Activated CD4-positive, CD25-positive, alpha-beta regulatory T cell (primary cell): Measurements from ENCODE around the gene DCBLD1.

ENCODE experiments used
- DNase-seq, 4 experiments: peaks; one replicate each; lab custom pipeline; 2025; lab: John Stamatoyannopoulos, UW

The DCBLD1 gene

DNA sequence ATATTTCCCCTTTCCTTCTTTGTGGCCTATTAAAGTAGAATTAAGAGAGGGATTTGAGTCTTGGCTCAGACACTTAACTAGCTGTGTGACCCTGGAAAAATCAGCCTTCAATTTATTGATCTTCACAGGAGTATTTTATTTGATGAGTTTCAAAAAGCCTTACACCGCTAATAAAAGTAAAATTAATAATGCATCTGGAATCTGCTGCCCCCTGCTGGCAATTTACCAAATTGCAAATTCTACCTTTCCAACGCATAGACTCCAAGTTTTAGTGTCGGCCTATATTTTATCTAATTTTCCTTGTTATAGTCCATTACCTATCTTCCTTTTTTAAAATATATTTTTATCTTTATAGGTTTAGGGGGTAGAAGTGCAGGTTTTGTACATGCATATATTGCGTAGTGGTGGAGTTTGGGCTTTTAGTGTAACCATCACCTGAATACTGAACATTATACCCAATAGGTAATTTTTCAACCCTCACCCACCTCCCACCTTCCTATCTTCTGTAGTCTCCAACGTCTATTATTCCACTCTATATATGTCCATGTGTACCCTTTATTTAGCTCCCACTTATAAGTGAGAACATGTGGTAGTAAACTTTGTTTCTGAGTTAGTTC is 73.5 kb downstream of the DCBLD1 start:
- DNase-seq, result peak; percentile 22 to 49 (median 32)

DNA sequence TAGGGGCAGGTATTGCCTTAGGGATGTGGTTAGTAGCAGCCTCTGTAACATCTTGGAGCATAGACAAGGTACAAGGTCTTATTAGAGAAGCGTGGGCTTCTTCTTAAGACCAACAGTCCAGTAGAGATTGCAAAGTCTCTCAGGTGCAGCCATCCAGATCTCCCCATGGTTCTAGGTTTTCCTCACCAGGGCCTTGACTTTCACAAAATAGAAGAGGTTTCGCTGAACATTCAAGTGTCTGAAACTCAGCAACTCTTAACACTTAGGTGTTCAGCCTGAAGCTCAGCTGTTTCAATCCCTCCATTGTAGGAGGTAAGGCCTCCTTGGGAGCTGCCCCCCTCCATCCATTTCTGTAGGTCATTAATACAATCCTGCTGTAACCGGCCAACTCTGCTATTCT is 75.5 kb downstream of the DCBLD1 start:
- no peak for DNase-seq

DNA sequence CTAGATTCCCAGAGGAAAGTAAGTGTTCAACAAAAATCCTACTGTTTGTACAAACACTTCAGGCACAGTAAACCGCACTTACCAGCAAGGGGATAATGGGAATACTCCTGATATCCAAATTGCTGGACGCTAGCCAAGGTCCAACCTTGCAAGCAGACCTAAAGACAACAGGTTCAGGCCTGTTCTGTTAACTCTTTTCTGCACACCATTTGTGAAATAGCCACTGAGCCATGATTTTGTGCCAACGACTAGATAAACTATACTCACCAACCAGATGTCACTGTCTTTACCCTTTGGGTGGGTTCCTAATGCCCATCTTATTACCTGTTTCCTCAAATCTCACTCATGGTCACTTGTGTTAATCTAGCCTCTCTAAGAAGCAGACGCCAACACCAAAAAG is 76.3 kb downstream of the DCBLD1 start:
- DNase-seq, result no peak

DNA sequence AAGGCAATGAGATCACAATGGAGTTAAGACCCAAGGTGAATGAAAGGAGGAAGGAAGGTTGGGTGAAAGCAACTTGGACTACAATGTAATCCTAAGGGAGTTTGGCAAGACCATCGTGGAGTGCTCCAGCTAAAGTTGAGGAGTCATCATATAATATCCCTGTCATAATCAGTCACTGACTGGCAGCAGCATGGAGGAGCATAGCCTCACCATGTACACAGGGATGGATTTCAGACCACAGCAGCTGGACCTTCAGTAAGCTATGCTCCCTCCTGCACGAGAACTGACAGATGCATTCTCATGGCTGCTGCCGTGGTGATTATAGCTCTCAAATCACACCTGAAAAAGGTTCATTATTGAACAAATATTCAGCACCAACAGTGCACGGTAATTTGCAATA is 76.8 kb downstream of the DCBLD1 start:
- no peak for DNase-seq

DNA sequence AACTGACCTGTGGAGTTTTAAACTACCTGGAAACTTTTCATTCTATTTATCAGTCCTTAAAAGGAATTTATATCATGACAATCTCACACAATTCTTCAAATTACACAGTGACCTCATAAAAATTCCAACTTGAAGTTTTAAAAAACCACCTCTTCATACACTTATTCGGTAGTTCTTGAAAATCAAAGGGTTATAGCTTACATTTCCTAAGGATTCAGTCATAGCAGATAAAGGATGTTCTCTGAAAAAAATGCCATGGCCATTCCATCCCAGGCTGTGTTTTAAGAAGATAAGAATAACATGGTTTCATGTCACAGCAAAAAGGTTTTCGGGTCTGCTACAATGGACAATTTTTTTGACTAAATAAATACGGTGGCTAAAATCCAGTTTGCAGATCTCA is 78.7 kb downstream of the DCBLD1 start:
- DNase-seq, result no peak

DNA sequence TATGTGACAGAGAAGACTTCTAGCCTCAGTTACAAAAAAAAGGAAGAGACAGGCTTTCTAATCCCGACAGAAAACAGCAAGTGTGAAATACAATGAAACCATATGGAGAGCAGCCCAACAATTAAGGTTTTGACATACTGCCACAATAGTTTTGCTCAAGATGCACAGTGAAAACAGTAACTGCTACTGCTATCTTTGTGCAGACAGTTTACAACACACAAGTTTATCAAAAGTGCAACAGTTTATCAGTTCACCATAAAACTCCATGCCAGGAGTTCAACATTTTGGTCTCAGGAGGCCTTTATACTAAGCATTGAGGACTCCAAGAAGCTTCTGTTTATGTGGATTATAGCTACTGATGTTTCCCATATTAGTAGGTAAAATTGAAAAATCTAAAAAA is 82.2 kb downstream of the DCBLD1 start:
- no peak for DNase-seq

DNA sequence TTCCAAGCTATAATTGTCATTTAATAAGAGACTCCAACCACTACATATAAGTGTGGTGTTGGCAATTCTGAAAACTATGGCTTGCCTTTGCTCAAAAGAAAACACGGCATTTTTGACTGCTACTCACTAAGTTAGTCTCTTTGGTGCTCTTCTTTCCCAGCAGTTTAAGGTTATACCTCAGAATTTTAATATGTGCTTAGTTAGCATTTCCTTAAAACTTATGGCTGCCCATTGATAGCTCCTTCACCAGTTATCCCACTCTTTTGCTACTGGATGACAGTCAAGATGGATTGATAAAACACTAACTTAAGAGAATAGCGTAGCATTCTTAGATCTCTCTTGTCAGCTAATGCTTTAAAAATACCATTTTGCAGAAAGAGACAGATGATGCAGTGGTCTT is 85.8 kb downstream of the DCBLD1 start:
- no peak for DNase-seq

DNA sequence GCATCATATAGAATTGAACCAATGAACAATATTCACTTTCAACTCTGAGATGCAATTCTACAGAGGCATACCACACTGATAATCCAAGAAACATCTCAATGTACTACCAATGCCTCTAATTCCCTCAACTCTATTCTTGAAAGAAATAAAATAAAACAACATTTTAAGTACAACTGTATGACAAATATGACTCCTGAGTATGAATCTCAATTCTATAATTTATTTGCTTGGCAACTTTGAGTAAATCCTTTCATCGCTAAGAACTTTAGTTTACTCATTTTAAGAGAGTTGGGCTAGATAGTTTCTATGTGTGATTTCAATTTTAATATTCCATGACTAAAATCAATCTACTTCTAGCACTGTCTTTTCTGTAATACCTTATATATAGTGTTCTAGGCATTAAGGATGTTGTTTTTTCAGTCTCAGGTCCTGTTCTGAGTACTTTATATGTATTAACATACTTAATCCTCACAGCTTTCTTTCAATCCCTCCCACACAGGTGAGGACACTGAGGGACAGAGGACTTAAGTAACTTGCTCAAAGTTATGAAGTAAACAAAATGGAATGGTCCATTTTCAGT is 86.4 kb downstream of the DCBLD1 start:
- no peak for DNase-seq

DNA sequence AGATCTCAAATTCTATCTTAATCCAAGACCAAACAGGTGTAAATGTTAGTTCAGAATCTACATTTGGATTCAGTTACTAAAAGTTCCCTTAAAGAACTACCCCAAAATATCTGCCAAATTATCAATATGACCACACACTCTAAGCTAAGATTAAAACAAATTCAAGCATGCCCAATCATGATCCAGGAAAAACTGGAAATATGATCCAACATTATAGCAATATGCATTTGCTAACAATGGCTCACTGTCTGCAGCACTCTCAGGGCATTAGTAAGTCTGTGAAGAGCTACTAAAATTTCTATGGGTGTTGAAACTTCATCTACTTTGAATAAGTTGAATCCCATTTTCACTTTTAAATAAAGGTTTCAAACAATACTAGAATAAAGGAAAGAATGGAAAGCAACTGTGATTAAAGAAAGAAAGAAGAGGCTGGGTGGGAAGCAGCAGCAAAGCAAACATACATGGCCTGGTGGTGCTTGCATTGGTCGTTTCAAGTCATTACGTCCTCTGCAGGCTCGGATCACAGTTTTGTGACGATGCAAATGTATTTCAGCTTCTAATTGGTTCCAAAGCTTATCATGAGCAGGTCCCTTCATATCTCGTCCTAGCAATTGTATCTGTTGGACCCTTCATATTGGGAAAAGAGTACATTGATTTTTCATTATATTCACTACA is 90.7 kb downstream of the DCBLD1 start:
- DNase-seq, result no peak

DNA sequence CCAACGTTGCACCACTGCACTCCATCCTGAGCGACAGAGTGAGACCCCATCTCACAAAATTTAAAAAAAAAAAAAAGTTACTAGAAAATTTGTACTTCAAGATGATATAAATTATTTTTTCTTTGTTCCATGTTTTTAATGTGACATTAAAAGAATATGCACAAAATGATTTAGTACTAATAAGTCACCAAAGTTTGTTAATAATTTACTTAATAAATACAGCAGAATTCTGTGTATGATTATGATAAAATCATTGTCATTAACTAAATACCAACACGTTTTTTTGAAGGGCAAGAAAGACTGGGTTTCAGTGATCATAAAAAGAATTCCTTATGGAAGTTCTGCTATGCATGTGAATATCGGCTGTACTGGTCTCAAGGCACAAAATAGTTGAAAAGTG is 91.7 kb downstream of the DCBLD1 start:
- no peak for DNase-seq

DNA sequence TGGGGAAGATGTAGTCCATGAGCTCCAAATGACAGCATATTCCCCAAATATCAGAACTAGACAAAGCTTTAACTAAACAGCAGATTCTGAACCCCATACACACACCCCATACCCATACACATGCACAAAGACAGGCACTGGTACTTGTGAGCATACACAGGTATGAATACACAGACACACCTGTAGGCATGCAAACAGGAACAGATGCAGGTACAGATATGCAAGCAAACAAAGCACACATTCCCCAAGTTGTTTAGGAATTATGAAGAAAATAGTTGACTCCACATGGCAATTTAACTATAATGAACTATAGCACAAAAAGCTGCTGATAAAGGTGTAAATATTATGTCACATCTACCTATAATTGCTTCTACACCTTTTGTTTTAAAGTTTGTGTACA is 103.2 kb downstream of the DCBLD1 start:
- DNase-seq, result no peak

DNA sequence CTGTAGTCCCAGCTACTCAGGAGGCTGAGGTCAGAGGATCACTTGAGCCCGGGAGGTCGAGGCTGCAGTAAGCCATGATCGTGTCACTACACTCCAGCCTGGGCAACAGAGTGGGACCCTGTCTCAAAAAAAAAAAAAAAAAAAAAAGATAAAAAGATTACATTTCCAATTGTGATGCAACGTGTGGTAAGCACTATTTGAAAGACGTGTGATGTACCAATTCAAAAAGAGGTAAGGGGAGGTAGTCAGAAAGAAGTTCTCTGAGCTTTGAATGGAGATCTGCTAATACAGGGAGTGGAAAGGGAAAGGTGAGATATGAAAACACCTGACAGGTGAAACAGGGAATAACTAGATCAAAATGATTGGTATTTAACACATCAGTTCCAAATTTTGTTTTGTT is 108.0 kb downstream of the DCBLD1 start:
- no peak for DNase-seq

DNA sequence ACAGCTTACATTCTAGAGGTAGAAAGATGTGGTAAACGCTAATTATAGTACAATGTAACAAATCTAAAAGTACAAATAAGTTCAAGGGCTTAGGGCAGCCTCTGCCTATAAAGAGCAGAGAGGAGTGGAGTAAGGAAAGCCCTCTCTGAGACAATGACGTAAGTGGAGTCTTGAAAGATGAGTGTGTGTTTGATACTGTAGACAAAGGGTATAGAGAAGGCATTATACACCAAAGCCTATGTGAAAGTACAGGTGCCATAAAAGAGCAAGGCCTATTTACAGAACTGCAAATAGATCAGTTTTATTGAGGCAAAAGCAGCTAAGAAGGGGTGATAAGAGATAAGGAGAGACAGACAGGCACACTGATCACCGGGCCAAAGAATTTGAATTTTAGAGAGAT is 108.9 kb downstream of the DCBLD1 start:
- no peak for DNase-seq

DNA sequence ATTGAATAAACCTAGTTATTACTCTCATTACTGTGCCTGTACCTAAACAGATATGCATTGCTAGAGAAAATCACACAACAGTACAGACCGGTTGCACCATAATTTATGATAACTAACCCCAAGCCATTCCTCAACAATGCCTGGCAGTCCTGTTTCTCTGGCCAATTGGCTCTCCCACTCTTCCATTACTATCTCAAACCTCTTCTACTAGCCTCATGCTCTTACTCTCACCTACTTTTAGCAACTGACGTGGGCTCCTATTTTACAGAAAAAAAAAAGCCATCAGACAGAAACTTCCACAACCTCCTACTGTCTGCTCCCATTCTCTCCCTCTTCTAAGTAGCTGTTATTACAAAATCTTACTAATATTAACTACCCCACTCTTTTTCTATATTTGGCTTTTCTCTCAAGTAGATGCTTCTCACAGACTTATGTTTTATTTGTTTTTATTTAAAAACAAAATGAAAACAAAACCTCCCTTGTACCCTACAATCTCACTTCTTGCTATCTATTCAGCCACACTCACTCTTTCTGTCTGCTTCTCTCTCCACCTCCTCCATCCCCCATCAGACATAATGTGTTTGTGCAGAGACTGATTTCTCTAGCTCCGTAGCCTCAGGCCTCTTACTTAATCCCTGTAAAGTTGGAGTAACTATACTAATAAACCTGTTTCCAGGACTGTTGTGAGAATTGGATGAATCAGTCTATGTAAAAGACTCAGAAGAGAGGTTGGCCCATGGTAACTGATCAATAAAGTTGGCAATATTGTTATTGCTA is 110.7 kb downstream of the DCBLD1 start:
- no peak for DNase-seq

DNA sequence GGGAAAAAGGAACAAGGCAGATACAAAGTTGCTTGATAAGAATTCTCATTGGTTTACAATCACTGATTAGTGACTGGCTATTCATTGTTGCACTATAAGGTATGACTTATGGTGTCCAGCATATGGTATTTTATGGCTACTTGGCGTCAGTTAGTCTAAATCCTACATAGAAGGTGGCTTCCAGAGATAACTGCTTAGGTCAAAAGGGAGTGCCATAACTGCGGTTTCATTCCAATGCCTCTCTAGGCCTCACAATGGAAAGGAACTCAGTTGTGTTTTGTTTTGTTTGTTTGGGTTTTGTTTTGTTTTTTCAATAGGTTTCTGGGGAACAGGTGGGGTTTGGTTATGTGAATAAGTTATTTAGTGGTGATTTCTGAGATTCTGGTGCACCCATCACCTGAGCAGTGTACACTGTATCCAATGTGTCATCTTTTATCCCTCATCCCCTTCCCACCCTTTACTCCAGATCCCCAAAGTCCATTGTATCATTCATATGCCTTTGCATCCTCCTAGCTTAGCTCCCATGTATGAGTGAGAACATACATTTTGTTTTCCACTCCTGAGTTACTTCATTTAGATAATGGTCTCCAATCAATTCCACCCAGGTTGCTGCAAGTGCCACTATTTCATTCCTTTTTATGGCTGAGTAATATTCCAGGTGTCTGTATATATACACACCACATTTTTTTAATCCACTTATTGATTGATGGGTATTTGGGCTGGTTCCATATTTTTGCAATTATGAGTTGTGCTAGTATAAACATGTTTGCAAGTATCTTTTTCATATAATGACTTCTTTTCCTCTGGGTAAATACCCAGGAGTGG is 112.8 kb downstream of the DCBLD1 start:
- DNase-seq, result no peak

DNA sequence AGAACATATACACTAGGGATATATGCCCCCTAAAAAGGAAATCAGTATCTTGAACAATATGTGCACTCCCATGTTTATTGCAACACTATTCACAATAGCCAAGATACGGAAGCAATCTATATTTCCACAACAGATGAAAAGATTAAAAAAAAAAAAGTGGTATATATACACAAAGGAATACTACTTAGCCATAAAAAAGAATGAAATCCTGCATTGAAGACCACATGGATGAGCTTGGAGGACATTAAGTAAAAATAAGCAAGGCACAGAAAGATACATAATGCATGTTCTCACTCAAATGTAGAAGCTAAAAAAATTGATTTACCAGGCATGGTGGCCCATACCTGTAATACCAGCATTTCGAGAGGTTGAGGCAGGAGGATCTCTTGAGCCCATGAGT is 115.3 kb downstream of the DCBLD1 start:
- DNase-seq, result no peak
